OCI-LY7 (cell line): ENCODE measurements around the gene PAK4. TPM values are rescaled to one million over a fixed set of nuclear protein-coding genes. Genes with fewer than 3 reads are reported as not detected.

Experiments
- BruUV-seq: library from RNA; stranded (reverse); fragments of 400-500 nt; replicated peaks from 2 replicates; lab custom pipeline; 2021; lab: Mats Ljungman, UMichigan
- CTCF ChIA-PET: fragments of 300-600 bp; sonication (Branson Sonifier 250); formaldehyde crosslinking; loops from one replicate; lab custom pipeline; 2022; ENCODE audit warnings: antibody characterized with exemption; ENCODE audit not compliant: unreplicated experiment; lab: Charles Lee
- POLR2A ChIA-PET: fragments of 300-600 bp; sonication (Branson Sonifier 250); formaldehyde crosslinking; loops from one replicate; lab custom pipeline; 2022; ENCODE audit warnings: antibody characterized with exemption; lab: Charles Lee
- DNase-seq: peaks from one replicate; pipeline ENCODE4 v3.0.0-alpha.2; 2015; ENCODE audit warnings: low spot score
- H2AFZ ChIP-seq: fragments of 200-600 bp; sonication (generic), shearing (Covaris generic); 2 replicates; pipeline ENCODE4 v1.6.1; 2014; ENCODE audit warnings: mild to moderate bottlenecking, antibody characterized with exemption, low read length, moderate library complexity
- H3K27ac ChIP-seq: fragments of 200-600 bp; sonication (generic); 2 replicates; pipeline ENCODE4 v1.5.1; 2014; ENCODE audit warnings: mixed run types, low read depth, mild to moderate bottlenecking, moderate library complexity, low read length, inconsistent platforms; ENCODE audit not compliant: poor library complexity, severe bottlenecking
- H3K36me3 ChIP-seq: fragments of 200-600 bp; sonication (generic); 2 replicates; pipeline ENCODE4 v1.6.1; 2014; ENCODE audit warnings: mild to moderate bottlenecking, antibody characterized with exemption, low read length, moderate library complexity, mixed read lengths; ENCODE audit not compliant: insufficient read depth
- H3K4me1 ChIP-seq: fragments of 200-600 bp; sonication (generic); 2 replicates; pipeline ENCODE4 v1.5.1; 2014; ENCODE audit warnings: mild to moderate bottlenecking, low read length; ENCODE audit not compliant: insufficient read depth, poor library complexity, severe bottlenecking
- H3K4me2 ChIP-seq: fragments of 200-600 bp; sonication (generic); 2 replicates; pipeline ENCODE4 v1.6.1; 2014; ENCODE audit warnings: mild to moderate bottlenecking, low read length
- H3K4me3 ChIP-seq: fragments of 200-600 bp; sonication (generic); 2 replicates; pipeline ENCODE4 v1.5.1; 2014; ENCODE audit warnings: mild to moderate bottlenecking, low read depth, low read length; ENCODE audit not compliant: poor library complexity, severe bottlenecking
- H3K79me2 ChIP-seq: fragments of 200-600 bp; sonication (generic); 2 replicates; pipeline ENCODE4 v1.6.1; 2016; ENCODE audit warnings: low read depth, mild to moderate bottlenecking, low read length, moderate library complexity, mixed read lengths; ENCODE audit not compliant: insufficient read depth
- H3K9me2 ChIP-seq: fragments of 200-600 bp; sonication (generic); 2 replicates; pipeline ENCODE4 v1.6.1; 2016; ENCODE audit warnings: mild to moderate bottlenecking, low read length, mixed read lengths; ENCODE audit not compliant: insufficient read depth
- H3K9me3 ChIP-seq: fragments of 200-600 bp; sonication (generic); 2 replicates; pipeline ENCODE4 v1.6.1; 2014; ENCODE audit warnings: mild to moderate bottlenecking, mixed run types, low read length, mixed read lengths
- H4K20me1 ChIP-seq: fragments of 200-600 bp; sonication (generic); 2 replicates; pipeline ENCODE4 v1.6.1; 2014; ENCODE audit warnings: mild to moderate bottlenecking, antibody characterized with exemption, low read length, moderate library complexity, mixed read lengths; ENCODE audit not compliant: insufficient read depth
- CTCF ChIP-seq: fragments of 200-600 bp; sonication (generic); conservative IDR thresholded peaks from 2 replicates; pipeline ENCODE4 v1.5.1; 2014; ENCODE audit warnings: mild to moderate bottlenecking, antibody characterized with exemption, low read length, moderate library complexity, mixed read lengths
- EZH2phosphoT487 ChIP-seq: fragments of 200-600 bp; sonication (generic); IDR thresholded peaks from 2 replicates; pipeline ENCODE4 v1.6.1; 2018; ENCODE audit warnings: low read depth, borderline replicate concordance, mild to moderate bottlenecking, mixed run types, antibody characterized with exemption, low read length, moderate library complexity, mixed read lengths
- intact Hi-C: fragments of 100-400 bp; cut with micrococcal nuclease; formaldehyde crosslinking; loops from one replicate; pipeline ENCODE4 v1.10.0; 2022; ENCODE audit not compliant: unreplicated experiment
- total RNA-seq, 2 experiments: library from RNA; depleted of rRNA in 1 of 2; stranded (reverse); fragments of >200 nt in 1 of 2; shearing (Covaris generic) in 1 of 2; gene quantifications; 2 replicates each; pipeline ENCODE4 v1.2.3, GENCODE V29; 2014 to 2022

The PAK4 gene
- total RNA-seq, 2 experiments from 2014 or later: 7.8 to 26.7 TPM

- Histone ChIP-seq H3K4me3 (no peak overlapping the region), H3K9me3 (no peaks in the 10 kb centered on the region), H3K9me2 (no peaks in the 10 kb centered on the region), H3K79me2 (no peaks in the 10 kb centered on the region), H3K4me1 (no peaks in the 10 kb centered on the region), H3K36me3 (no peaks in the 10 kb centered on the region), H2AFZ (no peak overlapping the region), H4K20me1 (no peaks in the 10 kb centered on the region), H3K27ac (no peak overlapping the region), H3K4me2 (no peak overlapping the region)
- intact Hi-C loops: no loop called here
- ChIA-PET CTCF (no interaction called here), POLR2A (no interaction called here)
- DNase-seq: no peak
- TF ChIP-seq EZH2phosphoT487 (no peak), CTCF (no peak)
- BruUV-seq: no TSS peak
These were observed 31.0 kb downstream of the PAK4 start for GRCh38 chr19:39156326-39157230.

- intact Hi-C loops: no loop called here
- H2AFZ ChIP-seq: no peak overlapping the region
- no peak overlapping the region for H3K4me2 ChIP-seq
- BruUV-seq: no TSS peak
- no peaks in the 10 kb centered on the region for H3K9me2 ChIP-seq
- no peaks in the 10 kb centered on the region for H3K79me2 ChIP-seq
- no peak for DNase-seq
- H3K9me3 ChIP-seq: no peaks in the 10 kb centered on the region
- no peaks in the 10 kb centered on the region for H4K20me1 ChIP-seq
- H3K27ac ChIP-seq: no peak overlapping the region
- no peaks in the 10 kb centered on the region for H3K4me1 ChIP-seq
- H3K36me3 ChIP-seq: no peaks in the 10 kb centered on the region
- H3K4me3 ChIP-seq: no peak overlapping the region
- no peak for TF ChIP-seq CTCF
- no peak for TF ChIP-seq EZH2phosphoT487
- ChIA-PET POLR2A (no interaction called here), CTCF (no interaction called here)
These were observed 31.9 kb downstream of the PAK4 start for GRCh38 chr19:39157275-39157996.
